ENCODE measurements around the gene BEST3.

GRCh38 chr12:69719336-69720316 lies 20.5 kb upstream of the BEST3 start:
- TF ChIP-seq EZH2 (IDR thresholded peaks at IDR 0.05; ENCODE audit: borderline replicate concordance, low read depth, low read length, severe bottlenecking) (no peak), CTCF (IDR thresholded peaks at IDR 0.05; ENCODE audit: extremely low read depth in 1 of 2, insufficient read depth in 1 of 2, low read depth in 1 of 2, low read length in 2 of 2) (no peak), POLR2A (IDR thresholded peaks at IDR 0.05; ENCODE audit: low read depth, low read length) (no peak), POLR2AphosphoS5 (IDR thresholded peaks at IDR 0.05; ENCODE audit: insufficient read depth, low read depth, low read length) (no peak), FOS (IDR thresholded peaks at IDR 0.05; ENCODE audit: borderline replicate concordance, insufficient read depth, low read length) (no peak), JUN (IDR thresholded peaks at IDR 0.05; ENCODE audit: borderline replicate concordance, insufficient read depth, insufficient read length, low read depth) (no peak), MYC (IDR thresholded peaks at IDR 0.05; ENCODE audit: low read depth, low read length) (no peak)
